HT-29 (cell line): ENCODE data around the gene ANKS1B. TPM values are rescaled to one million over a fixed set of nuclear protein-coding genes. Genes with fewer than 3 reads are reported as not detected.
"Not testable (repeated sequence)": the region's sequence is repeated elsewhere in the genome, so short reads cannot be mapped to it uniquely, and the experiment has no call there.

ENCODE experiments used
- DNase-seq: peaks from one replicate; pipeline ENCODE4 v3.0.0-alpha.2; 2015; ENCODE audit warnings: low spot score
- total RNA-seq: library from RNA; depleted of rRNA; stranded (reverse); fragments of >200 nt; shearing (Covaris generic); gene quantifications from 2 replicates; pipeline ENCODE4 v1.2.3, GENCODE V29; 2014

The ANKS1B gene
- total RNA-seq, 1 experiment from 2014 or later: not detected

DNA sequence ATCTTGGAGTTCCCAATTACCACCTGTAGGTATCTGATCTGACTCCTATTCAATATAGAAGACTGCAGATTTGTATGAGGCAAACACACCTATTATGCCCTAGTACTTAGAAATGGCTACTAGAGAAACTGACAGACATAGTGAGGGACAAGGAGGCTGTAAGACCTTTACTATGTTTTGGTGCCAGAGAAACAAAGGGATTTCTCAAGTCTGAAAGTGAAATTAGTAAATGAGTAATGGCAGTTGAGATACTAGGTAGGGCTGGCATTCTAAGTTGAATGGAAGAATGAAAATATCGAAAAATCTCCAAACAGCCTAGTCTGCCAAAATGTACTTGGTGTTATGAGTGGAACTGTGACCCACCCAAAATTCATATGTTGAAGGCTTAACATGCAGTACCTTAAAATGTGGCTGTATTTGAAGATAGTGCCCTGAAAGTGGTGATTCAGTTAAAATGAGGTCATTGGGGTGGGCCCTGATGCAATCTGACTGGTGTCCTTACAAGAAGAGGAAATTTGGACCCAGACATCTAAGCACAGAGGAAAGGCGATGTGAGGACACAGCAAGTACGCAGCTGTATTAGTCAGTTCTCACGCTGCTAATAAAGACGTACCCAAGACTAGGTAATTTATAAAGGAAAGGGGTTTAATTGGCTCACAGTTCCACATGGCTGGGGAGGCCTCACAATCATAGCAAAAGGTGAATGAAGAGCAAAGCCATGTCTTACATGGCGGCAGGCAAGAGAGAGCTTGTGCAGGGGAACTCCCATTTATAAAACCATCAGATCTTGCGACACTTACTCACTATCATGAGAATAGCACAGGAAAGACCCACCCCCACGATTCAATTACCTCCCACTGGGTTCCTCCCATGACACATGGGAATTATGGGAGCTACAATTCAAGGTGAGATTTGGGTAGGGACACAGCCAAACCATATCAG, 1212.7 kb downstream of the ANKS1B start:
- no peak for DNase-seq

DNA sequence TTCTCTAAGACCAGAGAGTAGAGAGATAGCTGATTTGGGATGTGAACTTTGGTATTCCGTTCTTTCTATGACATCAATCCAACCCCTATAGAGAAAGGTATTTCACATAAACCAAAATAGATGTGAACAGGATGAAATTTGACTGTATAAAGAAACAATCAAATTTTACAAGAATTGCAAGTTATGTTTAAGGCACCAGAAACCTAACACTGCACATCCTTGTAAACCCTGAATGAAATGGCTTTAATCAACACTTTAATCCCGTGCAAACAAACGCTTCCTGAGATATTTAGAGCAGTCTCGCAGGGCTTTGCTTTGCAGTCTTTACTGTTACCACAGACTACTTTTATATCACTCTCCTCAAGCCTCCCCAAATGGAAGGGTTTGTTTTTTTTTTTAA, 1214.5 kb downstream of the ANKS1B start:
- no peak for DNase-seq

DNA sequence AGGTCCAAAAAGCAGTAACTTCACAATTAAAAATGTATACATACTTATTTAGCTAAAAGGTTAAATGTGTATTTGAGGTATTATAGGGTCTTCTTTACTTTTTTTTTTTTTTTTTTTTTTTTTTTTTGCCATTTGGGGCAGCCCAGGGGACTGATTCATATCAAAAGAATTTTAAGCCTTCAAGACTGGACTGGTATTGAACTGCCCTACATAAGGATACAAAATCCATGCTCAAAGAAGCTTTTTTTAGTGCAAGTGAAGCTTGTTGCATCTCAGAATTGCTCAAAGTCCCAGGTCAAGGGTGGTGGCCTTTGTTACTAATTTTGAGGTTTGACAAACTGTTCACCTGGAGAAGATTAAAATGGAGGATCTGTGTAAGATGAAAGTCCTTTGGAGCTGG, 1215.7 kb downstream of the ANKS1B start:
- DNase-seq: no peak

GRCh38 chr12:98767248-98767647, 1217.5 kb downstream of the ANKS1B start:
- no peak for DNase-seq

- no peak for DNase-seq
Observed at GRCh38 chr12:98763656-98764055, 1221.1 kb downstream of the ANKS1B start.

DNA sequence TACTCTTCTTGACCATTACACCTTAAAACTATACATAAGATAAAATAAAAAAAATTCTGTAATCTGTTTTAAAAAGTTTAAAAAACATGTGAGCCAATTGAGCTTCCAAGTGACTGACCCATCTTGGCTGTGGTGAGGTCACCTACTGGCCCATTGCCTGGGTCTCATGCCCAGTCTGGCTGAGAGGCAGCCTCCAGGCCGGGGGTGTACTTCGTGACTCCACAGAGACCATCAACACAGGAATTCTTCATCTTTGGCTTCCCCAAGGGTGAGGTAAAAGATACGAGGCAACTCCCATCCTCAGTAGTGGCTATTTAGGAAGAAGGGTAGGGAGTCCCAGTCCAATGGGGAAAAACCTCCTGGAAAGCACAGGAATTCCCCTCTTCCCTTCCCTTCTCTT, 1226.4 kb downstream of the ANKS1B start:
- no peak for DNase-seq

GRCh38 chr12:98757455-98757854, 1227.3 kb downstream of the ANKS1B start:
- DNase-seq: no peak

- not testable (repeated sequence) for DNase-seq
Observed at GRCh38 chr12:98755855-98756254, 1228.9 kb downstream of the ANKS1B start.

GRCh38 chr12:98754095-98754494, 1230.6 kb downstream of the ANKS1B start:
- DNase-seq: peak; percentile 65

DNA sequence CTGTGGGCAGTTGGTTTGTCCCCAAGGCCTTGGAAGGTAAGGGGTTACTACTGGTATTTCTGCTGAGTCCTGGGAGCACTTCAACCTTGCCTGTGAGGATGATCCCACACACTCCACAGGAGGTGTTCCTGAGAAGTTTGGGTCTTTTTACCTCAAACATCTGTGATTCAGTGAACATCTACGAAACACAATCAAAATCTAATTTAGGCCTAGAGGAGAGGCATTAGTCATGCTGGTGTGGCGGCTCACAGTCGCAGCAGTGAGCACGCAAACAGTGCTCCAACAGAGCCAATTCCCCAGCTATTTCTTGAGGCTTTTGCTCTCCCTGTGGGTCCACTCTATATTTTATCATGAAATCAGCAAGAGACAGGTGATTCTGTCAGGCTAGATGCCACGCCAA, 1232.0 kb downstream of the ANKS1B start:
- no peak for DNase-seq

DNA sequence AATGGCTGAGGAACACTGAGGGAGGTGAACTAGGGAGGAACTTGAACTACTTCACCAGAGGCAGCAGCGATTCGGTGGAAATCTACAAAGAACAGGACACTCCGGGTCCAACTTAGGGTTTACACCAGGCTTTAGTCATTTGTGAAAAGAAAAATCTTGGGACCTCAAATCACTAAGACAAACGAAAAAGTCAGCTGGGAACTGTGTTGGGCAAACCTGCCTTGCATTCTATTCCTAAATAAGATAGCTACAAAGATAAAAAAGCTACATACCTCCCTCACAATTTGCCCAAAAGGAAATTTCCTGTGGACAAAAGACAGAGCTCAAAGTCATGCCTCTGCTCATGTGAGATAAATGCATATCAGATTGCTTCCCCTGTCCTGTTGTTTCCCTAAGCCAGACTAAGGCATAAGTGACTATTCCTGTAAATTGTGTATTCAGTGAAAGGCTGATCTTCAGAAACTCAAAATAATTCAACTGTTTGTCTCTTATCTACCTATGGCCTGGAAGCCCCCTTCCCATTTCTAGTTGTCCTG, 1233.1 kb downstream of the ANKS1B start:
- DNase-seq: no peak

DNA sequence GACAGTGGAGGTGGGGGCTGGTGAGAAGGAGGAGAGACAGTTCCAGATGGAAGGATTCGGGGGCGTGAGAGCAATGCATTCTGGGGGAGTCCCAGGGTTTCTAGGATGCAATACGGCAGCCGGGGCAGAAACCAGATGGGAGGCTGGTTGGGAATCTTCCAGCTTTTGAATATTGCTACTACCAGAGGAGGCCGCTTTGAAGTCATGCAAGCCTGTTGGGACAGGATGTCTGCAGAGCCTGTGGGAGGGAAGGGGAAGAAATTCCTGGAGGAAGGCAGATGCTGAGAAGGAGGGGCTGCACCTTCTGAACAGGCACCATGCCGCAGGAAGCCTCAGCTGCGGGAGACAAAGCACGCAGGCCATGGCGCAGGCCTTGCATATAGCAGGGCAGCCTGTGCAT, 1234.2 kb downstream of the ANKS1B start:
- DNase-seq: no peak

DNA sequence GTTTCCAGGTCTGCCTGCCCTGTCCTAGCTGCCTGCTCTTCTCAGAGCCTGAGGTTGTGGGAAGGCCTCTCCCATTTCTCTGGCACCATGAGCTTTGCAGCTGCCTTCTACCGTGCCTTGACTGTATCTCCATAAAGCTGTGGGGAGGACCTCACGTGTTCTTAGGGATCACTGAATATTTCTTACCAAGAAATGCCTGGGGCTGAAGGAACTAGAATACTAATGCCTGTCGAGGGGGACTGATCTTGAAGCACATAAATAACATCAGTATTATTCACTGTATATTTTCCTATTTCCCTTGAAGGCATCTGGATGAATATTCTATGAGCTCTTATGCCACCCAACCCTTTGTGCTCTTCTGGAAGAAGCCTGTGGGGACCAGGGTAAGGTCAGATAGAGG, 1236.3 kb downstream of the ANKS1B start:
- DNase-seq: no peak

DNA sequence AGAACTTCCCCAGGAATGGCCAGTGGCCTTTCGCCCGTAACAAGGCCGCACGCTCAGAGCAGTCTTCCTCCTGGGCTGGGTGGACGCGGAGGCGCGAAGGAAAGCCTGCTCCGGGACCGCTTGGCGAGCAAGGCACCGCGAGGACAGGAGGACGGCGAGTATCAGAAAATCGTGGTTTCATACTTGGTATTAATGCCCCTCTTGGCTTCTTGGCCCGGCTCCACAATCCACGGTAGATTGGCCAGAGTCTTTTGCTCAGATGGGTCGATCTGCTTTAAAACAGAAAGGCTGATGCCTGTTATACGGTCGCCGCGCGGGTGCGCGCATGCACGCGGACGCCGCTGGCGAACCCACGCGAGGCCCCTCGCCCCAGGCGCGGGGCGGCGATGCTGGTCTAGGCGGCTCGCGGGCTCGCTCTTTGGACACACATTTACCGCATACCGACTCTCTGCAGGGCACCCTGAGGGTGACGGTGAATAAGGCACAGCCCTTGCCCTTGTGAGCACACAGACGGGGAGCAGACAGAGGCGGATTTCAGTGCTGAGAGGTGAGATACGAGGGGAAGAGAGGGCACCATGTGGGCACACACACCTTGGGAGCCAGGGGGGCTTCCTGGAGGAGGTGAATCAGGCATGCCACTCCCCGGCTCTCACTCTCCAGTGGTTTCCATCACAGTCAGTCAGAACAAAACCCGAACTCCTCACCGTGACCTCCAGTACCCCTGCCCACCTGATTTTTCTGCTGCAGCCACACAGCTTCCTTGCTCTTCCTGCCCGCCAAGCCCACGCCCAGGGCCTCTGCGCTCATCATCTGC, 1239.0 kb downstream of the ANKS1B start:
- no peak for DNase-seq

GRCh38 chr12:98744680-98745079, 1240.1 kb downstream of the ANKS1B start:
- DNase-seq: no peak

- peak; percentile 45 for DNase-seq
Observed at GRCh38 chr12:98743362-98743953, 1241.3 kb downstream of the ANKS1B start.

GRCh38 chr12:98741556-98742265, 1243.0 kb downstream of the ANKS1B start:
- no peak for DNase-seq

GRCh38 chr12:98741196-98741555, 1243.6 kb downstream of the ANKS1B start:
- no peak for DNase-seq

GRCh38 chr12:98740751-98741150, 1244.0 kb downstream of the ANKS1B start:
- no peak for DNase-seq

DNA sequence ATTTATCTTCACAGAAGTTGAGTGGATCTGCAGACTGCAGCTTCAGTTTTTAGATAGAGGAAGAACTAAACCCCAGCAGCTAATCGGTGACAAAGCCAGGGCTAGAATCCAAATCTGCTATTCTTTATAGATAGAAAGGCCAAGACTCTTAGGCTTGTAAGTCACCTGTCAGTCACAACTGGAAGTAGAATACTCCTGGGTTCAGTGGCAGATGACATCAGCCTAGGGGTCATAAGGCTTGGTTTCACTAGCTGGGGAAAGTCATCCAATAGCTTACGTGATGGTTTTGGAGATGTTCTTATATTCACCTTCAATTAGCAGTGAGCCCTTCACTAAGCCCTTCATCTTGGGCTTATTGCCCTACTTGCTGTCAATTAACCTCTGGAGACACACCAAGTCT, 1246.2 kb downstream of the ANKS1B start:
- no peak for DNase-seq

GRCh38 chr12:98738002-98738401, 1246.7 kb downstream of the ANKS1B start:
- DNase-seq: no peak
